ENCODE data around the gene CD300LD.
"Not testable (repeated sequence)": the region's sequence is repeated elsewhere in the genome, so short reads cannot be mapped to it uniquely, and the experiment has no call there.

The CD300LD gene

GRCh38 chr17:74592087-74592990, at the start of gene CD300LD:
Gene CD300LD (minus strand): TSS chr17:74592283. CDS start chr17:74592202, 81 bp downstream.
- FAIRE-seq (no peak), DNase-seq (ENCODE audit: extremely low spot score, insufficient read length, low read depth) (no peak)

GRCh38 chr17:74641224-74641957, 49.3 kb upstream of the CD300LD start:
- DNase-seq (ENCODE audit: extremely low spot score, insufficient read length, low read depth) = no peak
- peak; percentile 31 for FAIRE-seq

GRCh38 chr17:74639704-74640151, 47.6 kb upstream of the CD300LD start:
- FAIRE-seq (peak; percentile 82), DNase-seq (ENCODE audit: extremely low spot score, insufficient read length, low read depth) (no peak)

GRCh38 chr17:74637926-74638325, 45.8 kb upstream of the CD300LD start:
- no peak for FAIRE-seq
- no peak for DNase-seq (ENCODE audit: extremely low spot score, insufficient read length, low read depth)

- FAIRE-seq = no peak
- DNase-seq (ENCODE audit: extremely low spot score, insufficient read length, low read depth) = no peak
Measured at GRCh38 chr17:74637265-74637664, 45.2 kb upstream of the CD300LD start.

GRCh38 chr17:74636541-74637085, 44.5 kb upstream of the CD300LD start:
- not testable (repeated sequence) for FAIRE-seq; DNase-seq (ENCODE audit: extremely low spot score, insufficient read length, low read depth)

GRCh38 chr17:74635418-74635817, 43.3 kb upstream of the CD300LD start:
- DNase-seq (ENCODE audit: extremely low spot score, insufficient read length, low read depth) = no peak

GRCh38 chr17:74633326-74633725, 41.2 kb upstream of the CD300LD start:
- DNase-seq (ENCODE audit: extremely low spot score, insufficient read length, low read depth) (no peak), FAIRE-seq (no peak)

More at GRCh38 chr17:74635418-74635817, 43.3 kb upstream of the CD300LD start:
- no peak for FAIRE-seq

- FAIRE-seq (no peak), DNase-seq (ENCODE audit: extremely low spot score, insufficient read length, low read depth) (no peak)
Measured at GRCh38 chr17:74632617-74633016, 40.5 kb upstream of the CD300LD start.

GRCh38 chr17:74631468-74632450, 39.7 kb upstream of the CD300LD start:
- no peak for DNase-seq (ENCODE audit: extremely low spot score, insufficient read length, low read depth)
- FAIRE-seq = no peak

- not testable (repeated sequence) for FAIRE-seq
Measured at GRCh38 chr17:74630251-74630650, 38.2 kb upstream of the CD300LD start.

GRCh38 chr17:74625661-74626060, 33.6 kb upstream of the CD300LD start:
- no peak for FAIRE-seq
- no peak for DNase-seq (ENCODE audit: extremely low spot score, insufficient read length, low read depth)

More at GRCh38 chr17:74630251-74630650, 38.2 kb upstream of the CD300LD start:
- DNase-seq (ENCODE audit: extremely low spot score, insufficient read length, low read depth) = not testable (repeated sequence)

GRCh38 chr17:74624131-74624530, 32.0 kb upstream of the CD300LD start:
- DNase-seq (ENCODE audit: extremely low spot score, insufficient read length, low read depth) = no peak
- FAIRE-seq = no peak

GRCh38 chr17:74623693-74624093, 31.6 kb upstream of the CD300LD start, which contains the start of gene CD300E:
Gene CD300E (minus strand): TSS chr17:74623738. CDS start chr17:74623621, 117 bp downstream.
- no peak for FAIRE-seq
- no peak for DNase-seq (ENCODE audit: extremely low spot score, insufficient read length, low read depth)

- DNase-seq (ENCODE audit: extremely low spot score, insufficient read length, low read depth) (no peak), FAIRE-seq (no peak)
Measured at GRCh38 chr17:74619077-74619673, 27.1 kb upstream of the CD300LD start.

GRCh38 chr17:74618451-74618850, 26.4 kb upstream of the CD300LD start:
- no peak for FAIRE-seq
- DNase-seq (ENCODE audit: extremely low spot score, insufficient read length, low read depth) = no peak

GRCh38 chr17:74616696-74617095, 24.6 kb upstream of the CD300LD start:
- FAIRE-seq (no peak), DNase-seq (ENCODE audit: extremely low spot score, insufficient read length, low read depth) (no peak)

GRCh38 chr17:74612046-74612445, 20.0 kb upstream of the CD300LD start:
- FAIRE-seq = no peak
- no peak for DNase-seq (ENCODE audit: extremely low spot score, insufficient read length, low read depth)

GRCh38 chr17:74610108-74610507, 18.0 kb upstream of the CD300LD start:
- DNase-seq (ENCODE audit: extremely low spot score, insufficient read length, low read depth) (no peak), FAIRE-seq (no peak)

Data from GM18507 (cell line).